GM04504 (cell line): Measurements from ENCODE around the gene LAIR2.

Experiments used
- DNase-seq: peaks from one replicate; pipeline ENCODE4 v3.0.0-alpha.2; 2012; ENCODE audit warnings: low read depth

LAIR2 gene

DNA sequence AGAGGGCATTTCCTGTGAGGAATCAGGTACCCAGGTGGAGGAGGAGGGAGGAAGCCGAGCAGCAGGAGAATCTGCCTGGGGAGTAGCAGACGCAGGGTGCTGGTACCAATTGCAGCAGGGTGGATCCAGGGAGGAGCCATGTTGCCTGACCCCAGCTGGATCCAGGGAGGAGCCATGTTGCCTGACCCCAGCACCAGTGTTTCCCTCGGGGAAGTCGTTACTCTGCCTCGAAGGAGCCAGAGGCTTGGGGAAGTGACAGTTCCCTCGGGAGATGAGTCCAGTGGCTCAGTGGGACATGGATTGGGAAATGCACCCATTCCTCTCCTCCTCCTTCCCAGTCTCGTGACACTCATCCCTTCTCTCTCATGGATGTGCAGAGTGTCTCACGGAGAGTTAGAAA is 31.5 kb downstream of the LAIR2 start:
- DNase-seq = no peak

- no peak for DNase-seq
Observed at GRCh38 chr19:54535601-54536000, 33.0 kb downstream of the LAIR2 start.

DNA sequence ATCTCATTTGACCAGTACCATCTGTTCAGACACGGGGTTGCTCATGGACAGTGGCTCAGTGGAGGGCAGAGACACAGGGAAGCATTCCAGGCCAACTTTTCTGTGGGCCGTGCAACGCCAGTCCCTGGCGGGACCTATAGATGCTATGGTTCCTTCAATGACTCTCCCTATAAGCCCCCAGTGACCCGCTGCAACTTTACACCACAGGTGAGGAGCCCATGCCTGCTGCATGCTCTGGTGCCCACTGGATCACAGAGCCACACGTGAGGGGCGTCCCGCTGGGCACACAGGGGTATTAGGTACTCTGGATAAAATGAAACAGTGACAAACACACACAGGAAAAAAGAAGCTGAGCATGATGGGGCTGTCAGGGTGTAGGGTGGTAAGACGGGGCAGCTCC is 34.3 kb downstream of the LAIR2 start:
- no peak for DNase-seq

- DNase-seq = no peak
Observed at GRCh38 chr19:54541712-54542111, 39.1 kb downstream of the LAIR2 start.

GRCh38 chr19:54548806-54549205 is 46.2 kb downstream of the LAIR2 start:
- no peak for DNase-seq

DNA sequence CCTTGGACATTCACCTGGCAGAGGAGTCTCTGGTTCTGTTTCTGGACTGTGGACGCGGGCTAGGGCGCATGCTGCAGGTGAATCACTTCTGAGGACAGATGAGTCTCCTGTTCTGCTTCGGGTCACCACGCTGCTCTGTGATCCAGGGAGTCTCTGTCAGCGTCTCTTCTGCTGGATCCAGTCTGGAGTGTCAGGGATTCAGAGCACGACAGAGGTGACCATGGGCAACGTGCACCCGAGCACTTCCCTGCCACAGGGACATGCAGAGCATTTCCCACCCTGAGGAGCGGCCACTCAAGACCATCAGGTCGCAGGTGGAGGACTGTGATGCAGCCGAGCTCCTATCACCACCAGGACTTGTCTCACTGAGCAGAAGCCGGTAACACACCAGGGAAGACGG is 46.6 kb downstream of the LAIR2 start:
- DNase-seq = no peak

GRCh38 chr19:54551293-54551692 is 48.7 kb downstream of the LAIR2 start:
- no peak for DNase-seq

DNA sequence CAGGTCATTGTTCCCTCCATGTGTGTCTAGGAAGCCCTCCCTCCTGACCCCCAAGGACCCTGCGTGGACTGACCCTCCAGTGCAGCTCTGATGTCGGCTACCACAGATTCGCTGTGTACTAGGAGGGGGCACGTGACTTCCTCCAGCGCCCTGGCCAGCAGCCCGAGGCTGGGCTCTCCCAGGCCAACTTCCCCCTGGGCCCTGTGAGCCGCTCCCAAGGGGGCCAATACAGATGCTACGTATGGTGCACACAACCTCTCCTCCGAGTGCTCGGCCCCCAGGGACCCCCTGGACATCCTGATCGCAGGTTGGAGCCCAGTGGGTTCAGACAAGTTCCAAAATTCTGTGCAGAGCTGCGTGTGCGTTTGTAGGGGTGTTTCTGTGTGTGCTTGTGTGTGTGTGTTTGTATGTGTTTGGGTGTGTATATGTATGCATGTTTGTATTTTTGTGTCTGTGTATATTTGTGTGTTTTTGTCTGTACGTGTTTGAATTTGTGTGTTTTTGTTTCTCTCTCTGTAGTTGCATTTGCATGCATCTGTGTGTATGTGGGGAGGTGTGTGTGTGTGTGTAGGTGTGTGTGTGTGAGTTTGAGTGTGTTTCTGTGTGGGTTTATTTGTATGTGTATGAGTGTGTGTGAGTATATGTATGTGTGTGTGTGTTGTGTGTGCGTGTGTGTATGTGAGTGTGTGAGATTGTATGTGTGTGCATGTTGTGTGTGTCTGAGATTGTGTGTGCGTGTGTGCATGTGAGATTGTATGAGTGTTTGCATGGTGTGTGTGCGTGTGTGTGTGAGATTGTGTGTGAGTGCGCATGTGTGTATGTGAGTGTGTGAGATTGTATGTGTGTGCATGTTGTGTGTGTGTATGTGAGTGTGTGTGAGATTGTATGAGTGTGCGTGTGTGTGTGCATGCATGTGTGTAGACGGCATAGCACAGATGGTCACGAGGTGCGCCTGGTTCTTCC is 49.6 kb downstream of the LAIR2 start:
- no peak for DNase-seq

DNA sequence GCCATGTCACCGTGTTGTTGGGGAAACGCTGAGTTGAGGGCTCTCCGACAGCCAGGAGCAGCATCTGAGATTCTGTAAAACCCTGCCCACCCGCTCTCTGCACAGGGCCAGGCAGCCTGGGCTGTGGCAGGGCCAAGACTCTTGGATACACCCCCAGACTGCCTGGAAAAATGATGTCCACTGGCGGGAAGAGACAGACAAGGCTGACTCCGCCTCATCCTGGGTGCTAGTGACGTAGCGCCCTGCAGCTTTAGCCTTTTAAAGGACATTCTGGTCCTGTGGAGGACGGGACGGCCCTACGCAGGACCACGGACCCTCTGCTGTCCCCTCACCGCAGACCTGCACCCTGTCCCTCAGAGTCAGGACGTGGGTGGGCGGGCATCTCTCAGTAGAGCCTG is 50.3 kb downstream of the LAIR2 start:
- no peak for DNase-seq

DNA sequence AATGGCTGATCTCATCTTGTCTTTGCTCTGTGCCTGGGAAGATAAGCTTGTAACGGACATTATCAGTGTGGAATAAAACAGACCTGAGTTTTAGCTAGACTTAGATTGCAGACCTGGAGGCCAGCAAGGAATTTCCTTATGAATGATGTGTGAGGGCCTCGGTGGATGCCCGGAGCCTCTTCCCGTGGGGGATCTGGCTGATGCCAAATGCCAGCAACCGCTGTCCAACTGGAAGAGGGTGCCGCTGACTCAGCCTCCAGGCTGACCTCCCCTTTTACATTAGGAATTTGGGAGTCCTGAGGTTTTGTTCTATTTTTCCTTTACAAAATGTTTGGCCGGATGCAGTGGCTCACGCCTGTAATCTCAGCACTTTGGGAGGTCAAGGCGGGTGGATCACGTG is 51.4 kb downstream of the LAIR2 start:
- no peak for DNase-seq

DNA sequence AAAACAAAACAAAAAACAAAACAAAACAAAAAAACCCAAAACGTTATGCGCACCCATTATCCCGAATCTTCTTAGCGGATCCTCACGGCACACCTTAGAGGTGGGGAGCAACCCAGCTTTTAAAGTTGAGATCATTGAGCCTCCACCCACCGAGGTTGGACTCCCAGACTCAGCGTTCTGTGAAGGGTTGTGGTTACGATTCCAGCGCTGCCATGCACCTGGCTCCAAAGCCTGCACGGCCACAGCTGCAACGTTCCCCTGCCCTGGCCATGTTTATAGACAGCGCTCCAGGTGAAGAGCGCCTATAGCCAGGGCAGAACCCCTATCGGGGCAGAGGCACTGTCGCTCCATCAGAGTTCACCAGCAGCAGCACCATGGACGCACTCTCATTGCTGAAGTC is 52.3 kb downstream of the LAIR2 start:
- no peak for DNase-seq

DNA sequence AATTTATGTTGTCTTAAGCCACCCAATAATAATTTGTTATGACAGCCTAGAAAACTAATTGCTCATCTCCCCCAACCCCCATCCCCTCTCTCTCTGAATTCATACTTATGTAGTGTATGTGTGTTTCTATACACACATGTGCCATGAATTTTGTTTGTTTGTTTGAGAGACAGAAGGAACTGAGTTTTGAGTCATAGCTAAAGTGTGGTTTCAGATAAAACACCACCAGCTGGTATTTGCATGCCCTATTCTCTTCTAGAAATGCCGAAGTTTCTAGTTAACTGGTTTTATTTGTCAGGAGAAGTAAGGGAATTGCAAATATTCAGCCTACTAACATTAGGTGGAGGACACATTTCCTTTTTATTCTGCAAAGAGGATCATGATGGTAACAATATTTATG is 53.6 kb downstream of the LAIR2 start:
- DNase-seq = no peak

DNA sequence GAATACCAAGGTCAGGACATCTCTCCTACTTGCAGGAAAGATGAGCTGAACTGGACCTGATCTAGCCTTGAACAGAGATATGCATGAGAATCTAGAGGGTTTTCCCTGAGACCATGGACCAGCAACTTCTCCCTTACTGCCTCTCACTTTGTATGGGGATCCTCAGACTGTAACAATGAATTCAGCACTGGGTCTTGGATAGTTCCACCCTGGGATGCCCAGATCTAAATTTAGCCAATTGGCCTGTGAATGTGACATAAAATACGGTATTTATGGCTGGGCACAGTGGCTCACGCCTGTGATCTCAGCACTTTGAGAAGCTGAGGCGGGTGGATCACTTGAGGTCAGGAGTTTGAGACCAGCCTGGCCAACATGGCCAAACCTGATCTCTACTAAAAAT is 55.7 kb downstream of the LAIR2 start:
- DNase-seq = no peak
